ENCODE results near the gene LEMD3. TPM values are rescaled to one million over a fixed set of nuclear protein-coding genes. Genes with fewer than 3 reads are reported as not detected.
A peak's percentile ranks its signal among the peaks of the same experiment; 100 is the strongest.

Gene LEMD3
- total RNA-seq, result 17.2 TPM
- long read RNA-seq, full-length matches to known transcripts, result 9 of 16 reads
- long read RNA-seq, partial matches to known transcripts, result 1 of 16 reads
- long read RNA-seq, other reads (novel, unspliced or antisense), result 6 of 16 reads

GRCh38 chr12:65169320-65170208 is at the start of gene LEMD3:
LEMD3 (plus strand) TSS chr12:65169583; CDS start chr12:65169597, 14 bp downstream.
- intact Hi-C loops (cut with DNase I), result loop anchor here (5.0 to 10.0 kb wide), 3 partner anchors 38 to 765 kb away; partner anchors contain the start of genes MSRB3 and XPOT
- DNase-seq (ENCODE audit: low spot score), result peak; percentile 97

GRCh38 chr12:65121049-65121955 is 48.1 kb upstream of the LEMD3 start, which contains the start of gene WIF1:
WIF1 (minus strand) TSS chr12:65121305; CDS start chr12:65121191, 114 bp downstream.
- intact Hi-C loops (cut with DNase I), result loop anchor here (5.0 kb wide), 1 partner anchor 229 kb away; no protein-coding TSS in a partner anchor
- no peak for DNase-seq (ENCODE audit: low spot score)

- intact Hi-C loops (cut with DNase I), result loop anchor here (5.0 kb wide), 1 partner anchor 230 kb away; no protein-coding TSS in a partner anchor
- no peak for DNase-seq (ENCODE audit: low spot score)
These were observed 47.4 kb upstream of the LEMD3 start for GRCh38 chr12:65121956-65122469.

- intact Hi-C loops (cut with DNase I), result loop anchor here (5.0 kb wide), 1 partner anchor 230 kb away; no protein-coding TSS in a partner anchor
- no peak for DNase-seq (ENCODE audit: low spot score)
These were observed 46.7 kb upstream of the LEMD3 start for GRCh38 chr12:65122703-65123102.

GRCh38 chr12:65123435-65124063 is 45.8 kb upstream of the LEMD3 start:
- intact Hi-C loops (cut with DNase I), result loop anchor here (5.0 kb wide), 1 partner anchor 231 kb away; no protein-coding TSS in a partner anchor
- DNase-seq (ENCODE audit: low spot score), result no peak

GRCh38 chr12:65125247-65125646 is 44.1 kb upstream of the LEMD3 start:
- DNase-seq (ENCODE audit: low spot score), result no peak
- intact Hi-C loops (cut with DNase I), result no loop called here

GRCh38 chr12:65125975-65126374 is 43.4 kb upstream of the LEMD3 start:
- intact Hi-C loops (cut with DNase I), result no loop called here
- no peak for DNase-seq (ENCODE audit: low spot score)

- no peak for DNase-seq (ENCODE audit: low spot score)
These were observed 42.9 kb upstream of the LEMD3 start for GRCh38 chr12:65126482-65126881.

GRCh38 chr12:65133879-65134278 is 35.5 kb upstream of the LEMD3 start:
- intact Hi-C loops (cut with DNase I), result no loop called here
- DNase-seq (ENCODE audit: low spot score), result no peak

More at GRCh38 chr12:65126482-65126881, 42.9 kb upstream of the LEMD3 start:
- intact Hi-C loops (cut with DNase I), result no loop called here

GRCh38 chr12:65139389-65139788 is 30.0 kb upstream of the LEMD3 start:
- intact Hi-C loops (cut with DNase I), result no loop called here
- DNase-seq (ENCODE audit: low spot score), result no peak

GRCh38 chr12:65140738-65141137 is 28.6 kb upstream of the LEMD3 start:
- intact Hi-C loops (cut with DNase I), result no loop called here

GRCh38 chr12:65147312-65147905 is 22.0 kb upstream of the LEMD3 start:
- no peak for DNase-seq (ENCODE audit: low spot score)
- intact Hi-C loops (cut with DNase I), result no loop called here

More at GRCh38 chr12:65140738-65141137, 28.6 kb upstream of the LEMD3 start:
- no peak for DNase-seq (ENCODE audit: low spot score)

GRCh38 chr12:65152012-65152411 is 17.4 kb upstream of the LEMD3 start:
- no peak for DNase-seq (ENCODE audit: low spot score)
- intact Hi-C loops (cut with DNase I), result no loop called here

- DNase-seq (ENCODE audit: low spot score), result no peak
- intact Hi-C loops (cut with DNase I), result no loop called here
These were observed 16.8 kb upstream of the LEMD3 start for GRCh38 chr12:65152596-65152995.

GRCh38 chr12:65155784-65156183 is 13.6 kb upstream of the LEMD3 start:
- intact Hi-C loops (cut with DNase I), result no loop called here
- no peak for DNase-seq (ENCODE audit: low spot score)

- DNase-seq (ENCODE audit: low spot score), result no peak
- intact Hi-C loops (cut with DNase I), result no loop called here
These were observed 13.0 kb upstream of the LEMD3 start for GRCh38 chr12:65156366-65156841.

GRCh38 chr12:65157091-65157490 is 12.3 kb upstream of the LEMD3 start:
- intact Hi-C loops (cut with DNase I), result no loop called here
- no peak for DNase-seq (ENCODE audit: low spot score)

- no peak for DNase-seq (ENCODE audit: low spot score)
- intact Hi-C loops (cut with DNase I), result loop anchor here (10.0 kb wide), 1 partner anchor 758 kb away; the partner anchor contains the start of gene XPOT
These were observed 6.8 kb upstream of the LEMD3 start for GRCh38 chr12:65162609-65163008.

All from cardiac septum (tissue), 1 donor.